Measurements from ENCODE around the gene NCKIPSD. TPM values are rescaled to one million over a fixed set of nuclear protein-coding genes. Genes with fewer than 3 reads are reported as not detected.

Gene NCKIPSD
- total RNA-seq, 2 donors from 2014 or later: 16.6 to 22.1 TPM

- H3K27me3 ChIP-seq: no peaks in the 10 kb centered on the region
- ATAC-seq: no peak
- no peaks in the 10 kb centered on the region for H3K9me3 ChIP-seq
- no peak overlapping the region for H3K27ac ChIP-seq
- peaks cover 0 to 2% of the 10 kb centered on the region in 2 donors for H3K36me3 ChIP-seq (replicated peaks in 1 of 2; ENCODE audit: insufficient read depth in 1 of 2, low read depth in 2 of 2)
- H3K4me1 ChIP-seq: peaks cover 10% of the 10 kb centered on the region
- 87 to 93% methylated on average over 7 to 10 of the region's 12 CpGs for WGBS, 2 donors
- no peak overlapping the region for H3K4me3 ChIP-seq
- TF ChIP-seq CTCF (IDR thresholded peaks at IDR 0.05) (no peak), POLR2A (IDR thresholded peaks at IDR 0.05) (no peak)
- intact Hi-C loops (cut with DNase I): no loop called here
- no peak for DNase-seq
Observed at GRCh38 chr3:48630833-48631232, 54.9 kb downstream of the NCKIPSD start.

GRCh38 chr3:48630407-48630806 is 55.3 kb downstream of the NCKIPSD start:
- WGBS, 2 donors: 90 to 91% methylated on average over 2 to 8 of the region's 8 CpGs
- Histone ChIP-seq H3K27ac (no peak overlapping the region), H3K9me3 (no peaks in the 10 kb centered on the region), H3K4me3 (no peak overlapping the region), H3K36me3 (replicated peaks in 1 of 2; ENCODE audit: insufficient read depth in 1 of 2, low read depth in 2 of 2) (peaks cover 0 to 2% of the 10 kb centered on the region in 2 donors), H3K27me3 (no peaks in the 10 kb centered on the region), H3K4me1 (peaks cover 8% of the 10 kb centered on the region)
- DNase-seq (no peak), ATAC-seq (no peak)
- TF ChIP-seq CTCF (IDR thresholded peaks at IDR 0.05) (no peak), POLR2A (IDR thresholded peaks at IDR 0.05) (no peak)
- intact Hi-C loops (cut with DNase I): no loop called here

- no peak for DNase-seq
- H3K4me1 ChIP-seq: peaks cover 8% of the 10 kb centered on the region
- no peaks in the 10 kb centered on the region for H3K9me3 ChIP-seq
- no peak for ATAC-seq
- intact Hi-C loops (cut with DNase I): no loop called here
- no peak for TF ChIP-seq POLR2A (IDR thresholded peaks at IDR 0.05)
- TF ChIP-seq CTCF (IDR thresholded peaks at IDR 0.05): no peak
- H3K36me3 ChIP-seq (replicated peaks in 1 of 2; ENCODE audit: insufficient read depth in 1 of 2, low read depth in 2 of 2): peaks cover 0 to 2% of the 10 kb centered on the region in 2 donors
- H3K27me3 ChIP-seq: no peaks in the 10 kb centered on the region
- H3K4me3 ChIP-seq: no peak overlapping the region
- no peak overlapping the region for H3K27ac ChIP-seq
- WGBS, 2 donors: 94 to 100% methylated on average over 5 to 12 of the region's 12 CpGs
Observed at GRCh38 chr3:48629894-48630293, 55.8 kb downstream of the NCKIPSD start.

GRCh38 chr3:48628277-48629017 is 57.3 kb downstream of the NCKIPSD start:
- 82 to 86% methylated on average over 13 of the region's 13 CpGs for WGBS, 2 donors
- Histone ChIP-seq H3K27me3 (no peaks in the 10 kb centered on the region), H3K27ac (no peak overlapping the region), H3K9me3 (no peaks in the 10 kb centered on the region), H3K4me3 (no peak overlapping the region), H3K36me3 (replicated peaks in 1 of 2; ENCODE audit: insufficient read depth in 1 of 2, low read depth in 2 of 2) (peaks cover 0 to 2% of the 10 kb centered on the region in 2 donors), H3K4me1 (no peaks in the 10 kb centered on the region)
- TF ChIP-seq POLR2A (IDR thresholded peaks at IDR 0.05) (no peak), CTCF (IDR thresholded peaks at IDR 0.05) (no peak)
- intact Hi-C loops (cut with DNase I): no loop called here
- ATAC-seq (no peak), DNase-seq (no peak)

GRCh38 chr3:48625600-48625999 is 60.1 kb downstream of the NCKIPSD start:
- Histone ChIP-seq H3K9me3 (no peaks in the 10 kb centered on the region), H3K4me1 (no peaks in the 10 kb centered on the region), H3K4me3 (no peak overlapping the region), H3K36me3 (replicated peaks in 1 of 2; ENCODE audit: insufficient read depth in 1 of 2, low read depth in 2 of 2) (peaks cover 0 to 2% of the 10 kb centered on the region in 2 donors), H3K27me3 (no peaks in the 10 kb centered on the region), H3K27ac (no peak overlapping the region)
- WGBS, 2 donors: 94 to 96% methylated on average over 5 to 6 of the region's 6 CpGs
- DNase-seq (no peak), ATAC-seq (no peak)
- TF ChIP-seq CTCF (IDR thresholded peaks at IDR 0.05) (no peak), POLR2A (IDR thresholded peaks at IDR 0.05) (no peak)
- intact Hi-C loops (cut with DNase I): no loop called here
